Measurements from ENCODE around the gene GADL1.

Gene GADL1

GRCh38 chr3:30733209-30733608 is 161.3 kb downstream of the GADL1 start:
- H3K27ac ChIP-seq: no peak overlapping the region
- no peak overlapping the region for H3K4me3 ChIP-seq (ENCODE audit: low read depth, low read length)
- no peaks in the 10 kb centered on the region for H3K36me3 ChIP-seq (replicated peaks)
- H3K27me3 ChIP-seq (replicated peaks): no peaks in the 10 kb centered on the region
- in situ Hi-C loops (cut with HindIII; ENCODE audit: low pct_ligation_motif_present, low sequenced_read_pairs): no loop called here
- TF ChIP-seq CTCF (IDR thresholded peaks at IDR 0.05; ENCODE audit: low read depth, low read length, missing control alignments): no peak
- DNase-seq: no peak

GRCh38 chr3:30730967-30731366 is 163.5 kb downstream of the GADL1 start:
- Histone ChIP-seq H3K4me3 (ENCODE audit: low read depth, low read length) (no peak overlapping the region), H3K27ac (no peak overlapping the region), H3K36me3 (replicated peaks) (no peaks in the 10 kb centered on the region), H3K27me3 (replicated peaks) (no peaks in the 10 kb centered on the region)
- in situ Hi-C loops (cut with HindIII; ENCODE audit: low pct_ligation_motif_present, low sequenced_read_pairs): no loop called here
- DNase-seq: no peak
- no peak for TF ChIP-seq CTCF (IDR thresholded peaks at IDR 0.05; ENCODE audit: low read depth, low read length, missing control alignments)

DNA sequence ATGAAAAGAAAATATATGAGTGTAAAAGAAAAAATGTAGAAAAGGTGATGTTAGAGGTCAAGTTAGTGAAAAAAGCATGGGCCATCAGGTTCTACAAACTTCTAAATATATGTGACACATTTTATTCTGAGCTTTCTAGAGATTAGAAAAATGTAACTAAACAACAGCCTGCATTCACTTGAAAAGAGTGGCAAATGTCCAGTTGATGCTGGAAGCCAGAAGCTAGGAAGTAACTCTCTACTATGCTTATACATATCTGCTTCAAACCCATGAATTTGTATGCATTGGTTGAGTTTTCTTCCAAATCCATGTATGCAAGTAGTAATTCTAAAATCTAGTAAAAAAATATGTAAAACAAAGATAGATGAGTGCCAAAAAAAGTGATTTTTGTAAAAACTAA is 164.5 kb downstream of the GADL1 start:
- Histone ChIP-seq H3K36me3 (replicated peaks) (no peaks in the 10 kb centered on the region), H3K27ac (no peak overlapping the region), H3K27me3 (replicated peaks) (no peaks in the 10 kb centered on the region), H3K4me3 (ENCODE audit: low read depth, low read length) (no peak overlapping the region)
- in situ Hi-C loops (cut with HindIII; ENCODE audit: low pct_ligation_motif_present, low sequenced_read_pairs): no loop called here
- no peak for DNase-seq
- TF ChIP-seq CTCF (IDR thresholded peaks at IDR 0.05; ENCODE audit: low read depth, low read length, missing control alignments): no peak

DNA sequence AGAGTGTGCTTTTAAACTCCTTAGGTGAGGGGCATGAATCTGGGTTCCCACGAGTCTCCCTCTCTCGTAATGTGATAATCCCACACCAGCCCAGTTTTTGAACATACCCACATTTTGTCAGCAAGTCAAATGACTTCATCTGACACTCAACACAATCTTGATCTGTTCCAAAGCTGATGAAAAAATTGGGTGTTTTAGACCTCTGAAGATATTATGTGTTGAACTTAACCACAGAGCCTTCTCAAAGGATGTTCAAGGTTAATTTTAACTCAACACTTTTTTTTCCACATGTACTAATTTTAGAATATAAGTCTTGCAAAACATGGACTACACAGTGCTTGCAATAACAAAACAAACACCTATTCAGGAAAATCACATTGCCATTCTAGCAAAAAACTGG is 164.9 kb downstream of the GADL1 start:
- in situ Hi-C loops (cut with HindIII; ENCODE audit: low pct_ligation_motif_present, low sequenced_read_pairs): no loop called here
- Histone ChIP-seq H3K27ac (no peak overlapping the region), H3K4me3 (ENCODE audit: low read depth, low read length) (no peak overlapping the region), H3K27me3 (replicated peaks) (no peaks in the 10 kb centered on the region), H3K36me3 (replicated peaks) (no peaks in the 10 kb centered on the region)
- no peak for DNase-seq
- no peak for TF ChIP-seq CTCF (IDR thresholded peaks at IDR 0.05; ENCODE audit: low read depth, low read length, missing control alignments)

DNA sequence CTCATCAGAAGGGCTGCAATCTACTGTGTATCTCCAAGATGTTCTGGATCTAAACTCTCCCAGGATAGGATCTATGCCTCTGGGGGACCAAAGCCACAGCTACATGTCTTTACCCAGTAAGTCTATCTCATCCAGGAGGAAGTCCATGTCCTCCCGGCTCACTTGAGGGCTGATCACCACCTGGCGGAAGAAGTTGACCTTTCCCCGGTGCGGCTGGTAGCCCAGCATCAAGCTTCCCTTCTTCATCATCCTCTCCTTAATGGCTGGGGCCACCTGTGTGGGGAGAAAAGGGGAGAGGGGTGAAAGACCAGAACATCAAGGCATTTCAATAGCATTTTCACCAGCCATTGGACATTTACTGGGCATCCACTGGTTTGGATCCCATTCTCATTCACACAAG is 166.3 kb downstream of the GADL1 start:
- Histone ChIP-seq H3K4me3 (ENCODE audit: low read depth, low read length) (no peak overlapping the region), H3K36me3 (replicated peaks) (no peaks in the 10 kb centered on the region), H3K27ac (no peak overlapping the region), H3K27me3 (replicated peaks) (no peaks in the 10 kb centered on the region)
- in situ Hi-C loops (cut with HindIII; ENCODE audit: low pct_ligation_motif_present, low sequenced_read_pairs): no loop called here
- TF ChIP-seq CTCF (IDR thresholded peaks at IDR 0.05; ENCODE audit: low read depth, low read length, missing control alignments): no peak
- DNase-seq: no peak

DNA sequence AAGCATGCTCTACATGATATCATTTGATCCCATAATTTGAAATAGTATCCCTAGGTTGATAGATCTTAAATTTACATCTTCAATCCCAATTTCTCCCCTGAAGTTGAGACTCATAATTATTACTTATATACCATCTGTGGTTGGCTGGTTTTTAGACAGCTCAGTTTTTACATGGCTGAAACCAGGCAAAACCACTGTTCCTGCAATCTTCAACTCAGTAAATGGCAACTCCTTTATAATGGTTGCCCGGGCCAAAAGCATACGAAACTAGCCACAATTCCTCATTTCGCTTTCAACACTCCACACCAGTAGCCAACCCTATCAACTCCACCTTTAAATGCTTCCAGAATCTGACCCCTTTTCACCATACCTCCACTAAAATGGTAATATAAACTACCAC is 169.6 kb downstream of the GADL1 start:
- Histone ChIP-seq H3K27me3 (replicated peaks) (no peaks in the 10 kb centered on the region), H3K4me3 (ENCODE audit: low read depth, low read length) (no peak overlapping the region), H3K27ac (no peak overlapping the region), H3K36me3 (replicated peaks) (no peaks in the 10 kb centered on the region)
- DNase-seq: no peak
- TF ChIP-seq CTCF (IDR thresholded peaks at IDR 0.05; ENCODE audit: low read depth, low read length, missing control alignments): no peak
- in situ Hi-C loops (cut with HindIII; ENCODE audit: low pct_ligation_motif_present, low sequenced_read_pairs): no loop called here
